HepG2 (cell line): ENCODE data around the gene CPVL. TPM values are rescaled to one million over a fixed set of nuclear protein-coding genes. Genes with fewer than 3 reads are reported as not detected.

Source experiments
- ATAC-seq: fragments of 200-7000 bp; cut with Tn5 transposase; 3 replicates; pipeline ENCODE4 v1.9.1; 2020; ENCODE audit warnings: mild to moderate bottlenecking, moderate library complexity
- BruUV-seq: library from RNA; stranded (reverse); fragments of 400-500 nt; replicated peaks from 2 replicates; lab custom pipeline; 2021; lab: Mats Ljungman, UMichigan
- CTCF ChIA-PET: fragments of 300-600 bp; formaldehyde crosslinking; extraction: SDS; loops from one replicate; lab custom pipeline; 2021; ENCODE audit warnings: low total read pairs, inconsistent platforms, low intra/inter-chr PET ratio; lab: Yijun Ruan, JAX
- POLR2A ChIA-PET: fragments of 350-600 bp; sonication (Branson Sonifier 250); formaldehyde crosslinking; loops from one replicate; lab custom pipeline; 2020; ENCODE audit warnings: antibody characterized with exemption, inconsistent platforms; lab: Yijun Ruan, JAX
- DNase-seq: peaks from one replicate; pipeline ENCODE4 v3.0.0-alpha.2; 2015; ENCODE audit warnings: low spot score
- FAIRE-seq: peaks from 3 replicates; lab custom pipeline; 2011; peaks lifted over from hg19 to GRCh38; lab: Jason Lieb, UNC
- H2AFZ ChIP-seq: one replicate; pipeline ENCODE4 v1.6.1; 2011; ENCODE audit warnings: low read length, inconsistent platforms
- H3K27ac ChIP-seq: fragments of 300-600 bp; 3 replicates; pipeline ENCODE4 v1.8.0; 2011; ENCODE audit warnings: mixed run types, mild to moderate bottlenecking, mixed read lengths, low read length, inconsistent platforms; ENCODE audit not compliant: insufficient read depth; ENCODE audit errors: extremely low read length
- H3K27me3 ChIP-seq, 2 experiments: fragments of 200-600 bp in 1 of 2; 2 replicates in 1 of 2; 3 replicates in 1 of 2; pipeline versions ENCODE4 v1.6.0 to v1.8.0; 2011; ENCODE audit warnings: low read length in 2 of 2, mild to moderate bottlenecking in 2 of 2, moderate library complexity in 2 of 2, inconsistent platforms in 1 of 2; ENCODE audit not compliant: insufficient read depth in 2 of 2, control insufficient read depth in 1 of 2
- H3K36me3 ChIP-seq, 2 experiments: fragments of 200-600 bp in 1 of 2; replicated peaks in 1 of 2; 2 replicates in 1 of 2; 3 replicates in 1 of 2; pipeline versions ENCODE4 v1.5.1 to v1.8.0; 2011; ENCODE audit warnings: low read length in 2 of 2, inconsistent platforms in 1 of 2; ENCODE audit not compliant: insufficient read depth in 2 of 2, control insufficient read depth in 1 of 2
- H3K4me1 ChIP-seq: 2 replicates; pipeline ENCODE4 v1.5.1; 2012; ENCODE audit warnings: low read length, inconsistent platforms; ENCODE audit not compliant: insufficient read depth
- H3K4me2 ChIP-seq: 2 replicates; pipeline ENCODE4 v1.6.0; 2011; ENCODE audit warnings: low read depth, low read length, inconsistent platforms
- H3K4me3 ChIP-seq, 3 experiments: fragments of 200-600 bp in 1 of 3; sonication (generic), shearing (Covaris generic) in 1 of 3; replicated peaks in 1 of 3; 2 replicates each; pipeline ENCODE4 v1.5.1; 2011 to 2016; ENCODE audit warnings: low read length in 3 of 3, inconsistent platforms in 2 of 3, low read depth in 2 of 3, mild to moderate bottlenecking in 2 of 3, control low read depth in 1 of 3, mixed read lengths in 1 of 3; ENCODE audit not compliant: insufficient read depth in 1 of 3
- H3K79me2 ChIP-seq: one replicate; pipeline ENCODE4 v1.6.1; 2011; ENCODE audit warnings: low read length, inconsistent platforms; ENCODE audit not compliant: insufficient read depth
- H3K9ac ChIP-seq: 2 replicates; pipeline ENCODE4 v1.6.0; 2011; ENCODE audit warnings: mild to moderate bottlenecking, low read depth, low read length, inconsistent platforms; ENCODE audit not compliant: insufficient read depth
- H3K9me3 ChIP-seq: 2 replicates; pipeline ENCODE4 v1.5.1; 2012; ENCODE audit warnings: mild to moderate bottlenecking, low read length
- H4K20me1 ChIP-seq: 2 replicates; pipeline ENCODE4 v1.6.0; 2011; ENCODE audit warnings: inconsistent platforms, mild to moderate bottlenecking, low read length, moderate library complexity; ENCODE audit not compliant: insufficient read depth
- AGO1 ChIP-seq: fragments of 200-400 bp; formaldehyde crosslinking; IDR thresholded peaks from 2 replicates; pipeline ENCODE4 v1.6.1; 2017; ENCODE audit warnings: mild to moderate bottlenecking, low read depth, low read length, moderate library complexity; ENCODE audit not compliant: poor library complexity, severe bottlenecking
- AHR ChIP-seq: IDR thresholded peaks from 2 replicates; pipeline ENCODE4 v1.6.1; 2018; ENCODE audit warnings: missing genetic modification reagents, missing compliant biosample characterization
- CENPBD1 ChIP-seq: sonication (generic); formaldehyde crosslinking; IDR thresholded peaks from 2 replicates; pipeline ENCODE4 v1.8.0; 2022; ENCODE audit warnings: missing genetic modification reagents, low read depth, mild to moderate bottlenecking, borderline replicate concordance
- ERF ChIP-seq: IDR thresholded peaks from 2 replicates; pipeline ENCODE4 v1.6.1; 2018; ENCODE audit warnings: missing biosample characterization, missing genetic modification reagents
- HOXD1 ChIP-seq: sonication (generic); formaldehyde crosslinking; IDR thresholded peaks from 2 replicates; pipeline ENCODE4 v1.5.0; 2020; ENCODE audit warnings: missing genetic modification reagents
- KDM4B ChIP-seq: sonication (generic); formaldehyde crosslinking; IDR thresholded peaks from 2 replicates; pipeline ENCODE4 v1.4.0; 2020; ENCODE audit warnings: missing genetic modification reagents
- ZBTB1 ChIP-seq: sonication (generic); formaldehyde crosslinking; IDR thresholded peaks from 2 replicates; pipeline ENCODE4 v1.4.0; 2020; ENCODE audit warnings: missing genetic modification reagents, borderline replicate concordance
- ZBTB3 ChIP-seq: sonication (generic); formaldehyde crosslinking; IDR thresholded peaks from 2 replicates; pipeline ENCODE4 v1.4.0; 2020; ENCODE audit warnings: low read depth, mild to moderate bottlenecking, moderate library complexity, missing genetic modification reagents, borderline replicate concordance
- ZNF17 ChIP-seq: sonication (generic); formaldehyde crosslinking; IDR thresholded peaks from 2 replicates; pipeline ENCODE4 v1.5.0; 2020; ENCODE audit warnings: mild to moderate bottlenecking, missing genetic modification reagents
- ZNF335 ChIP-seq: sonication (generic); formaldehyde crosslinking; IDR thresholded peaks from 2 replicates; pipeline ENCODE4 v1.4.0; 2020; ENCODE audit warnings: missing genetic modification reagents
- ZNF644 ChIP-seq: IDR thresholded peaks from 2 replicates; pipeline ENCODE4 v1.6.1; 2016; ENCODE audit warnings: low read depth
- ZNF773 ChIP-seq: sonication (generic); formaldehyde crosslinking; IDR thresholded peaks from 2 replicates; pipeline ENCODE4 v1.4.0; 2020; ENCODE audit warnings: missing genetic modification reagents, borderline replicate concordance
- WGBS: methylation state at CpG from one replicate; pipeline ENCODE4 v1.1.6; 2017; ENCODE audit warnings: low lambda C conversion rate; 5-methylcytosine and 5-hydroxymethylcytosine counted together
- in situ Hi-C: cut with HindIII; loops from 2 replicates; pipeline ENCODE4 v1.10.0; 2017; ENCODE audit warnings: low pct_unique_long_range_greater_than_20kb; ENCODE audit not compliant: extremely low pct_ligation_motif_present
- intact Hi-C: fragments of 100-400 bp; cut with micrococcal nuclease; formaldehyde crosslinking; loops from one replicate; pipeline ENCODE4 v1.10.0; 2022; ENCODE audit not compliant: unreplicated experiment
- polyA plus RNA-seq, 8 experiments: library from polyadenylated mRNA; depleted of rRNA in 3 of 8; stranded (reverse) in 7 of 8; unstranded in 1 of 8; fragments of >200 nt; fragmentation: Illumina TruSeq in 4 of 8; extraction: Trizol in 4 of 8; gene quantifications; 2 replicates each; pipeline versions ENCODE4 v1.2.1 to v1.2.3, GENCODE V29; 2011 to 2016; ENCODE audit warnings: low read depth in 4 of 8, missing spikeins in 1 of 8, mixed read lengths in 1 of 8; ENCODE audit not compliant: insufficient read depth in 1 of 8
- total RNA-seq, 5 experiments: library from RNA; depleted of rRNA; stranded (reverse); fragments of >200 nt; fragmentation: Illumina TruSeq; extraction: Trizol; gene quantifications; 2 replicates each; pipeline ENCODE4 v1.2.3, GENCODE V29; 2016; ENCODE audit warnings: low read depth in 1 of 5
- TF ChIP-seq, protein P1 (sequence below): sonication (generic); formaldehyde crosslinking; IDR thresholded peaks from 2 replicates; pipeline ENCODE4 v1.8.1; 2022; ENCODE audit warnings: mild to moderate bottlenecking, missing genetic modification reagents

CPVL gene
- total and polyA plus RNA-seq, 2 of the 13 experiments (the other 11 are each of a cell fraction or from before 2014, with no cell fraction given), result 59.2 to 294 TPM

DNA sequence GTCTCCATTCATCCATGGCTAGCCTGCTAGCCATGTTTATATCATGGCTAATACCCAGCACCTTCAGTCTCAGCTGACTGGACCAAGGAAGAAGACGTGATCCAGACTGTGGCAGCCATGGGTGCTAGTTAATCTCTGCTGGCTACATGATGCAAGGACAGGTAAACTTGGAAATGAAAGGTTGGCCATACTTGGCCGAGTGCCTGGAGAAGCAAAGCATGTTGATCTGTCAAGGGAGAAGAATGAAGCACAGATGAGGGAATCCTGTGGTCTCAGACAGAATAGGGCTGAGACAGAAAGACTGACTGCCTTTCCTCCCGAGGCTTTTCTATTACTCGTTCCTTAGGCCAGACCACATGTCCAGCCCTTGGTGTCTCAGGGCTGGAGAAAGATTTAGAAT, 41.1 kb downstream of the CPVL start:
- POLR2A ChIA-PET, result no interaction called here
- FAIRE-seq, result no peak
- no peak overlapping the region for H3K4me3 ChIP-seq
- H3K9me3 ChIP-seq, result no peaks in the 10 kb centered on the region
- no peak for TF ChIP-seq CENPBD1
- TF ChIP-seq HOXD1 (CRISPR knock-in tag), result no peak
- no peak for TF ChIP-seq AHR (CRISPR knock-in tag)
- TF ChIP-seq, protein P1, sequence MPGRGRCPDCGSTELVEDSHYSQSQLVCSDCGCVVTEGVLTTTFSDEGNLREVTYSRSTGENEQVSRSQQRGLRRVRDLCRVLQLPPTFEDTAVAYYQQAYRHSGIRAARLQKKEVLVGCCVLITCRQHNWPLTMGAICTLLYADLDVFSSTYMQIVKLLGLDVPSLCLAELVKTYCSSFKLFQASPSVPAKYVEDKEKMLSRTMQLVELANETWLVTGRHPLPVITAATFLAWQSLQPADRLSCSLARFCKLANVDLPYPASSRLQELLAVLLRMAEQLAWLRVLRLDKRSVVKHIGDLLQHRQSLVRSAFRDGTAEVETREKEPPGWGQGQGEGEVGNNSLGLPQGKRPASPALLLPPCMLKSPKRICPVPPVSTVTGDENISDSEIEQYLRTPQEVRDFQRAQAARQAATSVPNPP (CRISPR knock-in tag), result no peak
- TF ChIP-seq ZNF335 (CRISPR knock-in tag), result no peak
- TF ChIP-seq ZBTB3 (CRISPR knock-in tag), result no peak
- TF ChIP-seq ZNF644 (CRISPR knock-in tag), result no peak
- TF ChIP-seq KDM4B (CRISPR knock-in tag), result no peak
- TF ChIP-seq ZNF17 (CRISPR knock-in tag), result no peak
- no peak for TF ChIP-seq ZBTB1
- no peak for TF ChIP-seq ZNF773 (CRISPR knock-in tag)
- no peak for TF ChIP-seq ERF (CRISPR knock-in tag)
- TF ChIP-seq AGO1, result no peak
- TF ChIP-seq, all 625 proteins: peak for 0
- Histone ChIP-seq H3K36me3 (peaks cover 5 to 11% of the 10 kb centered on the region in 2 experiments; a peak in 2 of 5 replicates), H4K20me1 (no peaks in the 10 kb centered on the region; the same call in 1 of the 2 replicates), H3K79me2 (no peaks in the 10 kb centered on the region), H3K4me1 (peaks cover 27% of the 10 kb centered on the region), H2AFZ (no peak overlapping the region), H3K9ac (no peak overlapping the region), H3K27me3 (no peaks in the 10 kb centered on the region), H3K27ac (no peak overlapping the region), H3K4me2 (no peak overlapping the region)
- WGBS, result 92% methylated on average over 4 of the region's 4 CpGs
- in situ Hi-C loops (loop anchor here (10.0 kb wide), 1 partner anchor 150 kb away; the partner anchor contains the start of gene TRIL), intact Hi-C loops (no loop called here)
- no peak for ATAC-seq
- DNase-seq, result no peak
- BruUV-seq, result no TSS peak
- CTCF ChIA-PET, result interaction anchor here (2.1 to 4.4 kb wide), 2 partner anchors 178 to 183 kb away, joined by 16 to 26 read pairs; no protein-coding TSS in a partner anchor
